Endothelial cell of umbilical vein (primary cell): ENCODE data around the gene SEZ6.

Experiments used
- CTCF ChIP-seq, 2 donors: IDR thresholded peaks; 1 replicate in 1 of 2; 2 replicates in 1 of 2; pipeline ENCODE4 v1.5.1; 2011; ENCODE audit warnings: low read length in 2 of 2, mild to moderate bottlenecking in 2 of 2, moderate library complexity in 2 of 2, control low read depth in 1 of 2, inconsistent platforms in 1 of 2, low read depth in 1 of 2; ENCODE audit not compliant: insufficient read depth in 1 of 2; ENCODE audit errors: extremely low read depth in 1 of 2
- JUN ChIP-seq: IDR thresholded peaks from 2 replicates; pipeline ENCODE4 v1.6.1; 2011; ENCODE audit warnings: borderline replicate concordance, low read depth; ENCODE audit not compliant: insufficient read length, insufficient read depth
- POLR2A ChIP-seq: IDR thresholded peaks from 2 replicates; pipeline ENCODE4 v1.6.1; 2012; ENCODE audit warnings: low read depth, mild to moderate bottlenecking, control low read depth, low read length
- POLR2AphosphoS5 ChIP-seq: IDR thresholded peaks from 2 replicates; pipeline ENCODE4 v1.6.1; 2012; ENCODE audit warnings: low read depth, mild to moderate bottlenecking, control low read depth, low read length, moderate library complexity; ENCODE audit not compliant: insufficient read depth

- TF ChIP-seq CTCF (IDR thresholded peaks at IDR 0.05; ENCODE audit: extremely low read depth in 1 of 2, insufficient read depth in 1 of 2, low read depth in 1 of 2, low read length in 2 of 2) (no peak), POLR2AphosphoS5 (no peak), JUN (no peak), POLR2A (no peak)
Measured at GRCh38 chr17:29007860-29008455, 2.1 kb upstream of the SEZ6 start.
